ENCODE measurements around the gene TLE1. TPM values are rescaled to one million over a fixed set of nuclear protein-coding genes. Genes with fewer than 3 reads are reported as not detected.

Gene TLE1
- total RNA-seq, 2 donors from 2014 or later: 43.8 to 54.8 TPM

DNA sequence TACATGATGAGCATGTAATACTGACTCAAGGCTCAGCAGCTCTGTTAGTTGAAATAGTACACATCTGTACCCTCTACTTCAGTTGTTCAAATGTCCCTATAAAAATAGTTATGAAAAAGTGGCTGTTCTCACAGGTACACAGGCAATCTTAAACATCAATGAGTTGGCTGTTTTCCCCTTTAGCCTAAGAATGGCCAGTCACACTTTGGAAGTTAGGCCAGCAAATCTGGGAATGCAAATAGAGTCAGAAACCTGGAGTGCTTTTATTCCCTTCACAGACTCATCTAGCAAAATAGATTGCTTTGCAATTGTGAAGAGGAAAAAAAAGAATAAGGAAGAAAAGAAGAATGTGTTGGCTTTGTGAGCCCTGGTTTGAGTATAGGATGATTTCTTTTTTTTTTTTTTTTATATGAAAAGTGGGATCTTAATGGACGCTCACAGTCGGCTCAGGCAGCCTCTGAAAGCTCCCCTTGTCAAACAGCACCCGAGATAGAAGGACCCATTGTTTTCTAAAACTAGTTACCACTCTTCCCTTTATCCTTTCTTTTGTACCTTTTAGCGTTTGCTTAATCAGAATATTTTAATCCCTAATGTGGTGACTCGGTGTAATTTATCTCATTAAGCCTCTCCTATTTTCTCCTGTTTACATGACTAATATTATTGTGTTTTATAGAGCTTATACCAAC, 27.9 kb upstream of the TLE1 start:
- no peak overlapping the region for H3K4me3 ChIP-seq
- no peak overlapping the region for H3K9ac ChIP-seq (ENCODE audit: low read depth in 2 of 2, low read length in 2 of 2)
- intact Hi-C loops (cut with DNase I): no loop called here
- H3K36me3 ChIP-seq: no peaks in the 10 kb centered on the region
- H3K4me1 ChIP-seq: no peaks in the 10 kb centered on the region
- no peak for TF ChIP-seq CTCF (IDR thresholded peaks at IDR 0.05)
- H3K9me3 ChIP-seq: no peaks in the 10 kb centered on the region
- no peaks in the 10 kb centered on the region for H3K27me3 ChIP-seq
- DNase-seq: peak; percentile 15
- H3K27ac ChIP-seq: no peak overlapping the region

GRCh38 chr9:81716409-81716808, 27.1 kb upstream of the TLE1 start:
- Histone ChIP-seq H3K27ac (no peak overlapping the region), H3K9ac (ENCODE audit: low read depth in 2 of 2, low read length in 2 of 2) (no peak overlapping the region), H3K9me3 (no peaks in the 10 kb centered on the region), H3K4me1 (no peaks in the 10 kb centered on the region), H3K27me3 (no peaks in the 10 kb centered on the region), H3K36me3 (no peaks in the 10 kb centered on the region), H3K4me3 (no peak overlapping the region)
- peak; percentile 16 for DNase-seq
- TF ChIP-seq CTCF (IDR thresholded peaks at IDR 0.05): no peak
- intact Hi-C loops (cut with DNase I): no loop called here

DNA sequence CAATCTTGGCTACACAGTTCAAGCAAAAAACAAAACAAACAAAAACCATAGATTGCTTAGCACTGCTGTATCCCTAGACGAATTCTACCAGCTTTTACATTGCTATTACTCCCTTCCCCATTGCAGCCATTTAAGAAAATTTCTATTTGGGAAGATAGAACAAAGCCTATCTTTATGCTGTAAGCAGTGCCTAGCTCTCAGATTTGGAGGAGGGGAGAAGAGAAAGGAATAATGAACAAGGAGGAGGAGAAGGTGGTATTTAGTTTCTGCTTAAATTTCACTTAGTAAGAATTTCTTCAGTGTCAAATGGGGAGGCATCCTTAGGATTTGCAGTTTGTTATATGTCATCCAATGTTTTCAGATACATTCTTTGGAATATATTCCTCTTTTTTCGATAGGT, 16.2 kb upstream of the TLE1 start:
- Histone ChIP-seq H3K9ac (ENCODE audit: low read depth in 2 of 2, low read length in 2 of 2) (no peak overlapping the region), H3K4me1 (no peaks in the 10 kb centered on the region), H3K4me3 (no peak overlapping the region), H3K27ac (no peak overlapping the region), H3K36me3 (no peaks in the 10 kb centered on the region), H3K9me3 (no peaks in the 10 kb centered on the region), H3K27me3 (no peaks in the 10 kb centered on the region)
- no peak for TF ChIP-seq CTCF (IDR thresholded peaks at IDR 0.05)
- intact Hi-C loops (cut with DNase I): no loop called here
- no peak for DNase-seq

DNA sequence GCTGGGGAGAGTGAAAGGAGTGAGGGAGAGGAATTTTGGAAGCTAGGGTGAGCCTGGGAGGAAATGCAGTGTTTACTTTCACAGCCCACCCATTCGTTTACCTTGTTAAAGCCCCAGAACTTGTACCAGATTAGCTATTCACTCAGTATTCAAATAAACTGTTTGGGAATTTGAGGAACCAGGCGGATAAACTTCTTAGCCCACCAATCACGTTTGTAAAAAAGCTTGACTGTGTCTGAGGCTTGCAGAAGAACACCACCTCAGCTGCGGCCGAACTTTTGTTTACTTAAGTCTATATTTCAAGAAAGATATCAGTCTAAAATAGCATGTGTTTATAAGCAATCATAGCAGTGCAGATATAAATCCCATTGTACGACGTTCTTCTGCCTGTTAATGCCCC, 5.2 kb upstream of the TLE1 start:
- no peak for DNase-seq
- no peak overlapping the region for H3K4me3 ChIP-seq
- H3K27ac ChIP-seq: no peak overlapping the region

GRCh38 chr9:81693671-81694378, 4.5 kb upstream of the TLE1 start:
- no peak for DNase-seq
- Histone ChIP-seq H3K36me3 (no peaks in the 10 kb centered on the region), H3K4me1 (no peaks in the 10 kb centered on the region), H3K27ac (no peak overlapping the region), H3K9me3 (no peaks in the 10 kb centered on the region), H3K4me3 (no peak overlapping the region), H3K9ac (ENCODE audit: low read depth in 2 of 2, low read length in 2 of 2) (no peak overlapping the region), H3K27me3 (no peaks in the 10 kb centered on the region)
- intact Hi-C loops (cut with DNase I): loop anchor here (10.0 kb wide), 1 partner anchor 151 kb away; no protein-coding TSS in a partner anchor
- TF ChIP-seq CTCF (IDR thresholded peaks at IDR 0.05): no peak

More for the DNA sequence above, 5.2 kb upstream of the TLE1 start:
- no peaks in the 10 kb centered on the region for H3K4me1 ChIP-seq
- no peaks in the 10 kb centered on the region for H3K9me3 ChIP-seq
- no peak overlapping the region for H3K9ac ChIP-seq (ENCODE audit: low read depth in 2 of 2, low read length in 2 of 2)
- no peak for TF ChIP-seq CTCF (IDR thresholded peaks at IDR 0.05)
- no peaks in the 10 kb centered on the region for H3K36me3 ChIP-seq
- H3K27me3 ChIP-seq: no peaks in the 10 kb centered on the region
- intact Hi-C loops (cut with DNase I): loop anchor here (10.0 kb wide), 1 partner anchor 150 kb away; no protein-coding TSS in a partner anchor

Measured in colonic mucosa (tissue), 4 donors.